Bronchial epithelial cell (primary cell): Measurements from ENCODE around the gene ARHGAP29. TPM values are rescaled to one million over a fixed set of nuclear protein-coding genes. Genes with fewer than 3 reads are reported as not detected.

Experiments used
- DNase-seq: peaks from one replicate; pipeline ENCODE4 v3.0.0-alpha.2; 2010; ENCODE audit warnings: low read depth
- FAIRE-seq: peaks from 2 replicates; lab custom pipeline; 2011; peaks lifted over from hg19 to GRCh38; lab: Jason Lieb, UNC
- H3K27me3 ChIP-seq: 2 replicates; pipeline ENCODE4 v1.5.1; 2011; ENCODE audit warnings: low read length; ENCODE audit not compliant: control insufficient read depth, insufficient read depth
- H3K36me3 ChIP-seq: 2 replicates; pipeline ENCODE4 v1.5.1; 2011; ENCODE audit warnings: low read length; ENCODE audit not compliant: control insufficient read depth, insufficient read depth
- H3K4me3 ChIP-seq: 2 replicates; pipeline ENCODE4 v1.5.1; 2011; ENCODE audit warnings: mild to moderate bottlenecking, low read depth, low read length, control low read depth
- total RNA-seq: library from RNA; depleted of rRNA; stranded (reverse); fragments of >200 nt; gene quantifications from 2 replicates; pipeline ENCODE4 v1.2.1, GENCODE V29; 2014
- TF ChIP-seq, protein P1 (sequence below): IDR thresholded peaks from 2 replicates; pipeline ENCODE4 v1.5.1; 2011; ENCODE audit warnings: mild to moderate bottlenecking, moderate library complexity, low read length, control low read depth, inconsistent platforms; ENCODE audit not compliant: insufficient read depth, severe bottlenecking

The ARHGAP29 gene
- total RNA-seq, 1 donor from 2014 or later = 7.9 TPM

DNA sequence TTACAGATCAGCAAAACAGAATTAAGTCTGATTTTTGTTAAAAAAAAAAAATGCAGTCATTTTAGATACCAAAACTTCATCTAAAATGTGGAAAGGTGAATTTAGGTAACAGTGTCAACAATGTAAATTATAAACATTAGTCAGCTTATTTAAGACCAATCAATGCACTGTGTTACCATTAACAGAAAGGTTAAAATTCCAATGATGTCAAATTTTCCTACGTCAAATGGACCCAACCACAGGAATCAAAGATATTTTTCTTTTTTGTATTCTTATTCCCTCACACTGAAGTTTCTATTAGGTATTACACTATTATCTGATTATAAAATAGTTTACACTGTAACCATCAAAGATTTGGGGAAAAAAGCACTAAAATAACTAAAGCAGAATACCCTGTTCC is 6.5 kb downstream of the ARHGAP29 start:
- DNase-seq (no peak), FAIRE-seq (no peak)
- Histone ChIP-seq H3K27me3 (no peaks in the 10 kb centered on the region), H3K4me3 (no peak overlapping the region), H3K36me3 (no peaks in the 10 kb centered on the region)
- TF ChIP-seq, protein P1, sequence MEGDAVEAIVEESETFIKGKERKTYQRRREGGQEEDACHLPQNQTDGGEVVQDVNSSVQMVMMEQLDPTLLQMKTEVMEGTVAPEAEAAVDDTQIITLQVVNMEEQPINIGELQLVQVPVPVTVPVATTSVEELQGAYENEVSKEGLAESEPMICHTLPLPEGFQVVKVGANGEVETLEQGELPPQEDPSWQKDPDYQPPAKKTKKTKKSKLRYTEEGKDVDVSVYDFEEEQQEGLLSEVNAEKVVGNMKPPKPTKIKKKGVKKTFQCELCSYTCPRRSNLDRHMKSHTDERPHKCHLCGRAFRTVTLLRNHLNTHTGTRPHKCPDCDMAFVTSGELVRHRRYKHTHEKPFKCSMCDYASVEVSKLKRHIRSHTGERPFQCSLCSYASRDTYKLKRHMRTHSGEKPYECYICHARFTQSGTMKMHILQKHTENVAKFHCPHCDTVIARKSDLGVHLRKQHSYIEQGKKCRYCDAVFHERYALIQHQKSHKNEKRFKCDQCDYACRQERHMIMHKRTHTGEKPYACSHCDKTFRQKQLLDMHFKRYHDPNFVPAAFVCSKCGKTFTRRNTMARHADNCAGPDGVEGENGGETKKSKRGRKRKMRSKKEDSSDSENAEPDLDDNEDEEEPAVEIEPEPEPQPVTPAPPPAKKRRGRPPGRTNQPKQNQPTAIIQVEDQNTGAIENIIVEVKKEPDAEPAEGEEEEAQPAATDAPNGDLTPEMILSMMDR = no peak

DNA sequence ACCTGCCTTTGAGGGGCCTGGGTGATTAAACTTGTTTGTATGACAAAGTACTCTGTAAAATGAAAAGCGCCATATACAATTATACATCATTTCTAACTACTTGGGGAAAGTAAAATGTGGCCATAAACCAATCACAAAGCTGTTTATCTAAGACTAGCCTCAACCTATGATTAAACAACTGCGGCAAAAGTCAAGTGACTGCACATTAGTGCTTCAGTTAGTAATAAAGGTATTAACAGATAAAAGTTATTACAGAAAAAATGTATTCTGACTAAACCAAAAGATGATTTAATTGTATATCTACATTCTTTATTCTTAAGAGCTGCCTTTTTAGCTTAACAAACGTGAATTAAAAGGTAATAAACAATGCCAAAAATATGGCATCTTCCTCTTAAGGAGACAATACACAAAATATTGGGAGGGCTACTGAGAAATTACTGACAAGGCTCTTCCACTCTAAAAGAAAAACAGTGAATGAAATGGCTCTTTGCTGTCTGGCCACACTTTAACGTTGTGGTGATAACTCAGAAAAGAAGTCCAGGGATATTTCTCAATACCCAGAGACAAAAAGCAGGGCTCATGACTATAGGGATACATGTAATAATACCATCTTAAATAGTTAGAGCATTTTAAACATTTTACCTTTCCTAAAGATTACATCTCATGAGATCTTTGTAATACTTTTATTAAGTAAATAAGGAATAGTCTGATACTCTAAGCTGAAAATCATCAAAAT is 8.6 kb downstream of the ARHGAP29 start:
- no peaks in the 10 kb centered on the region for H3K36me3 ChIP-seq
- TF ChIP-seq, protein P1 = no peak
- FAIRE-seq = no peak
- H3K4me3 ChIP-seq = no peak overlapping the region
- DNase-seq = no peak
- no peaks in the 10 kb centered on the region for H3K27me3 ChIP-seq

DNA sequence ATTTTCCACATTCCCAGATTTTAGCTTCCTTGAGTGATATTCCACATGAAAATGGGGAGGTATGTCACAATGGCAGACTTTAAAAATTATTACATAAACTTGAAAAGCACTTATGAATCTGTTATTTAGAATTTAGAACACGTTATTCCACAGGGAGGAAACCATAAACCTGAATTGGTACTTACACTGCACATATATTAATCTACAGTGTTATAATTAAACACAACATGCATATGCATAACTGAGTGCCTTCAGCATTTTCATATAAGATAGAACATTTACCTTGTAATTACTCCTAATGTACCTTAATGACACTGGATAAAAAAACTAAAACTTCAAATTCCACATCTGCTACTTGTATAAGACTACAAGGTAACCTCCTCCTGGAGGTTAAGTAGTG is 9.8 kb downstream of the ARHGAP29 start:
- DNase-seq (no peak), FAIRE-seq (no peak)
- Histone ChIP-seq H3K36me3 (no peaks in the 10 kb centered on the region), H3K4me3 (no peak overlapping the region), H3K27me3 (no peaks in the 10 kb centered on the region)
- TF ChIP-seq, protein P1 = no peak

DNA sequence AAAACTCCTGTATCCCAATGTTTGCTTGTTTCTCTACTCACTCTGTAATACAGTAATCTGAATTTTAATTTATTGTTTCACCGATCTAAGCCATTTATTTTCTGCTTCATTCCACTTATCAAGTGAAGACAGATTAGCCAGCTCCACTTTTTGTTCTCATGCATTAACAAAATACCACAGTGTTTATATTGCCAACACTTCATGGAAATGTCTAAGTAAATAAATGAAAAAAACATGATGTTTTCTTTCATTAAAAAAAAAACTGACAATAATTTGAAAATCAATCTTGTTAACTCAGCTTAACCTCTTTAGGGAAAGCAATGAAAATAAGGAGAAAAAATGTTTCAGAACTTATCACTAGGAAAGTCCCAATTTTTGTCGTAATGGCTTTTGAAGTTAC is 11.5 kb downstream of the ARHGAP29 start:
- Histone ChIP-seq H3K36me3 (no peaks in the 10 kb centered on the region), H3K4me3 (no peak overlapping the region), H3K27me3 (no peaks in the 10 kb centered on the region)
- DNase-seq (no peak), FAIRE-seq (no peak)
- TF ChIP-seq, protein P1 = no peak

DNA sequence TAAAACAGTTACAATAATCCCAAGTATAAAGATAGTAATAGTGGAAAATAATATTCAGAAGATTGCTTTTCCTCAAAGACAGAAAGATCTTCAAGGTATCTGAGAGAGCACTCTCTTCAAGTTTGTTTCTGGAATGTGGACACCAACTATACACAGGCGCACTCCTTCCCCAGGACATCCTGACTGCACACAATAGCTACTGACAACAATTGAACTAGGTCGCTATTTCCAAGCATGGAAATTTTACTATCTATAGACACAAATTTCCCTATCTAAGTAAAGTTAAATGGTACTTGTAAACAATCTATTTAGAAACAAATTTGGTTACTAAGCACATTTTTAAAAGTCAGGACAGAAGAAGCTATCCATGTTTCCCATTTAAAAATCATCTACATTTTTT is 19.1 kb downstream of the ARHGAP29 start:
- no peak for FAIRE-seq

More for the DNA sequence above, 19.1 kb downstream of the ARHGAP29 start:
- Histone ChIP-seq H3K4me3 (no peak overlapping the region), H3K36me3 (no peaks in the 10 kb centered on the region), H3K27me3 (no peaks in the 10 kb centered on the region)
- TF ChIP-seq, protein P1 = no peak
- no peak for DNase-seq
